HG02678 (cell line): ENCODE data around the gene SNRPB.
A peak's percentile ranks its signal among the peaks of the same experiment; 100 is the strongest.
"Not testable (repeated sequence)": the region's sequence is repeated elsewhere in the genome, so short reads cannot be mapped to it uniquely, and the experiment has no call there.

Experiments
- ATAC-seq: cut with Tn5 transposase; IDR thresholded peaks from one replicate; pipeline ENCODE4 v1.9.1; 2021; ENCODE audit warnings: mild to moderate bottlenecking, moderate library complexity; ENCODE audit not compliant: unreplicated experiment

Gene SNRPB

DNA sequence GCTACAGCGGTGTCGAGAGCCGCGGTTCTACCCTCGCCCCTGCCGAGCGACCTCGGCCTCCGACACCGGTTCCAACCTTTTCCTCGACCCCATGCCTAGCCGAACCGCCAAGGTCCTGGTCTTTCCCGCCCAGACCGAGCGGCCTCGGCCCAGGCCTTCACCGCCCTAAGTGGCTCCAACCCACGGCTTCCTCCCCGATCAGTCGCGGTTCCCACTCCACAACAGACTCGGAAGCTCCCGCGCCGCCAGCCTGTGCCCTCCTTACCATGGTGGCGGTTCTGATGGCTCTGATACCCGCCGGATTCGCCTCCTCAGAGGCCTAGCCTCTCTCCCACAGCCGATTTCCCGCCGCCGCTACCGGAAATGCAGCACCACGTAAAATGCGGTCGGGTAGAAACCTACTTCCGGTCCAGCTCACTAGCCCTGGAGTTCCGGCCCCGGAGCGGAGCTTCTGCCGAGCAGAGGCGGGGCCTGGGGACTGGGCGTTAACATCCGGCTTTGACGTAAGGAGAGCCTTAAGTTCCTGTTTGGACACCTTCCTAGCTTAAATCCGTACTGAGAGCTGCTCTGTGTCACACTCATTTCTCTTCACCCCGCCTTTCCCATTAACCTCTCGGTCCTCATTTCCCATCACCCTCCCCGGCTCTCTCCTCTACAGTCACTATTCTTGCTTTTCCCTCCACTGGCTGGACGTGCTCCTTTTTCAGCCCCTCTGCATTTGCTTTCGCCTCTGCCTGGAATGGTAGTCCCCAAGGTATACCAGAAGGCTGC lies at the start of gene SNRPB:
Gene SNRPB (minus strand): TSS at position 367 of the 771 bp plus-strand sequence. CDS start 99 bp downstream, at position 268.
- peak; percentile 96 for ATAC-seq

DNA sequence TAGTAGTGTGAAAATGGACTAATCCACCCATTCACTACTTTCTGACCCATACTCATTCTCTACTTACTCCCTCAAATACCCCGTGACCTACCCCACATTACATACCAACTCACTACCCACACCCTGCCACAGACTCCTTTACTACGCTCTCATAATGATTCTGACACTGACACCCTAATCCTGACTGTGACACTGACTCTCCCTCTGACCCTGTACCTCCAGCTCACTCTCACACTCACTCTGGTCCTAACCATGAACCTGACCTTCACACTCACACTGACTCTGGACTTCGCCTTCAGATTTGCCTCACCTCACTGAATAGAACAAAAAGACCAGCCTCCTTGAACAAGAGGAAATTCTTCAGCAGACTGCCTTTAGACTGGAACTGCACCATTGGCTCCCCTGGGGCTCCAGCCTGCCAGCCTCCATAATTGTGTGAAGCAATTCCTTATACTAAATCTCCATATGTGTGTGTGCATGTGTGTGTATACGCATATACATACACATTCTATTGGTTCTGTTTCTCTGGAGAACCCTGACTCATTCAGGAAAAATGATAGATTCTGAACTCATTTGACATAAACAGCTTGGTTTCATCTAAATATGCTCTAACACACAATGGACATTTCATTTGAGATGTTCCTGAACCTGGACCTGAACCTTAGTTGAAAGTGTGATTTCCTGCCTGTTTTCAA lies 48.7 kb upstream of the SNRPB start:
- ATAC-seq: no peak

DNA sequence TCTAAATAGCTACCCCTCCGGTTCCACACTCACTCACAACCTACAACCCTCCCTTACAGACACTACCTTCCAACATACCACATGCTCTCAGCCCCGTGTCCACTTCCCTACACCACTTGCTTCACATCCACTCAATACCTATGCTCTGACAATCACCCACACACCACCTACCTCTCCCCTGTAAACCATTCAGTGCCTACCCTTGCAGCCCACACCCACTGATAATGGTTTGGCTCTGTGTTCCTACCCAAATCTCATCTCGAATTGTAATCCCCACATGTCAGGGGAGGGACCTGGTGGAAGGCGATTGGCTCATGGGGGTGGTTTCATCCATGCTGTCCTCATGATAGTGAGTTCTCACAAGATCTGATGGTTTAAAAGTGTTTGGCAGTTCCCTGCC lies 48.0 kb upstream of the SNRPB start:
- ATAC-seq: no peak

DNA sequence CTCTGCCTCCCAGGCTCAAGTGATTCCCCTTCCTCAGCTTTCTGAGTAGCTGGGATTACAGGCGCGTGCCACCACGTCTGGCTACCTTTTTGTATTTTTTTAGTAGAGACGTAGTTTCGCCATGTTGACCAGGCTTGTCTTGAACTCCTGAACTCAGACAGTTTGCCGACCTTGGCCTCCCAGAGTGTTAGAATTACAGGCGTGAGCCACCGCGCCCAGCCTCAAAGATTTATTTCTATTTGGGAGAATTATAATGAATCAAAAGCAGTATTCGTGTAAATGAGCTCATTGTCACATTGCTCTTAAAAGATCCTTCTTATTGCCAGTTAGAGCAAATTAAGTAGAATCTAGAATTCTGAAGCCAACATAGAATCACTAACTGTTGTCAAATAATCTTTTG lies 47.5 kb upstream of the SNRPB start:
- no peak for ATAC-seq

DNA sequence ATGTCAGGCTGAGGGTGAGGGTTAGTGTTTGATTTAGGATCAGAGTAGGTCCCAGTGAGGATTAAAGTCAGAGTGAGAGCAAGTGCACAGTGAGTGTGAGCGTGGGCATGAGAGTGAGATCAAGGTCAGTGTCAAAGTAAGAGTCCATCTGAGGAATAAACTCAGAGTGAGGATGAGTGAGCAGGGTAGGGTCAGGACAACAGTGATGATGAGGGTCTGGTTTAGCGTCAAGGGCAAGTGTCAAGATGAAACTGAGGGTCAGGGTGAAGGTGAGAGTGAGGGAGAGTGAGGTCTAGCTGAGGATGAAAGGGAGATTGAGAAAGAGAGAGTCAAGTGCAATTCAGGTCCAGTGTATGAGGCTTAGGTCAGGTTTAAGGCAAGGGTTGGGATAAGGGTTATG lies 45.8 kb upstream of the SNRPB start:
- ATAC-seq: no peak

DNA sequence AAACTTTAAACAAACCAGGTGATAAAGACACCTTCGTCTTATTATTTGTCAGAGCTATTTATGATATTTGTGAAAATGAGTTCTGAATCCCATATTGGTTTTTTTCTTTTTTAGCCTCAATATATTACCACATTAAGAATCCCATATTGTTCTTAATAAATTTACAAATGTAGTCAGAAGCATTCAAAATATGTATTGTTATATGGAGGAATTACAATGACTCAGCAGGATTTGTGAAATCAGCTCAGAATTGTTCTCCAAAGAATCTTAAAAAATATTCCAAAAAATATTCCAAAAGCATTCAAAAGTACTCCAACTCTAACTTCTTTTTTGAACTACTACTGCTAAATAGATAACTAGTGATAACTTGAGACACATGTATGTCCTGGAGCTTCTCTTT lies 44.6 kb upstream of the SNRPB start:
- no peak for ATAC-seq

DNA sequence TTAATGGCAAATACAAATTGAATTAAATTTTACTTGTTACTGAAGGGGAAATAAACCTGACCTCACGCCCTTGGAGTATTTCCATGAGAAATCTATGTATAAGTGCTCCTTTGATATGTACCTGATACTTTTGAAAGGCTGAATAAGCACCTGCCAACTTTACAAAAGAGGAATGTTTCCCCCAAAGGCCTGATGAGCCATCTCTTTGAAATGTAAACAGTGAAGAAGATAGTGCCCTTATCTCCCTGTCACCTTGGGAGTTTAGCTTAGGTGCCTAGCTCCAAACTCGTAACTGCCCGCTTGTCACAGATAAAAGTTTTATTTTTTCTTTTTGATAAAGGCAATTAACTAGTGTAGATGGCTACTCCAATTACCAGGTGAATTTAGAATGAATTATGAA lies 39.2 kb upstream of the SNRPB start:
- no peak for ATAC-seq

DNA sequence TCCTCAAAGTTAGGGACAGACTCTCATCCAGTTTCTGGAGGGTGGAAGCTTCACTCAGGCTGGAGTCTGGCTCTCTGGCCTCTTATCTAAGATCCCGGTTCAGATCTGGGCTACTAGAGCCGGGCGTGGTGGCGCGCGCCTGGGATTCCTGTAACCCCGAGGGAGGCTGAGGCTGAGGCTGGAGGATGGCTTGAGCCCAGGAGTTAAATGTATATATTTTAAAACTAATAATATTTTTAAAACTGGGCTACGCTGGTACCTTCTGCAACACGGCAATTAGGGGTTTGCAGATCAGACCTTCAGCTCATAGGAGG lies 38.8 kb upstream of the SNRPB start:
- no peak for ATAC-seq

DNA sequence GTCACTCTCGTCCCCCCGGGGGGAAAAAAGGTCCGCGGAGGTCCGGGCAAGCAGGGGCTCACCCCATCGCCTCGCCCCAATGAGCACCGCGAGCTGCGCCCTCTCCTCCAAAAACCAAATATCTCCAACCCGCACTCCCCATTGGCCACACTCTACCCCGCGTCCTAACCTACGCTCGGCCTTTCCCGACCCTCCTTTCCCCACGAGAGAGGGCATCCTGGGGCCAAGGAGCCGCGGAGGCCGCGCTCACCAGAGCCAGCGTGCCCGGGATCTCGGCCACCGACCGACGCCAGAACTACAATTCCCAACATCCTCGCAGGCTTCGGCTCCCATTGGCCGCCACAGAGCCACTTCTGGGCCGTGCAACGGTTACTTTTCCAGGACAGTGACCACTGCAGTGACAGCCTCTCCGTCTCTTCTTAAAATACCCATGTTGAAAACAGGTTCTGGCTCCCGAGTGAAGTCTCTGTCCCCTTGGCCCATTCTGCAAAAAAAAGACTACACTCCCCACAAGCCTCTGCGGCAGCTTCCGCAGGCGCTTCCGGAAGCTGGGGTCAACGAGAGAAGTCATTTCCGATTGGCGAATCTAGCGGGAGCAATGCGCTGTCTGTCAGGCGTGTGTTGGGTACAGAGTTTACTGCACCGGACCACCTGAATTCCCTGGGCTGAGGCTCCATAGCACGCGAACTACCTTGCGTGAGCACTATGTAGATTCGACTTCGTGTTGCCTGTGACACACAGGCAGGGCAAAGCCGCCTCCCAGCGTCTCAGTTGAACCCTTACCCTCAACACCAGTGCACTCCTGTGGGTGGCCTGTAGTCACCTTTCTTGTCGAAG lies 38.3 kb upstream of the SNRPB start, which contains the start of gene ZNF343:
Gene ZNF343 (minus strand): TSS at position 285 of the 837 bp plus-strand sequence. CDS start 15,020 bp downstream, outside the sequence.
- peak; percentile 93 for ATAC-seq

DNA sequence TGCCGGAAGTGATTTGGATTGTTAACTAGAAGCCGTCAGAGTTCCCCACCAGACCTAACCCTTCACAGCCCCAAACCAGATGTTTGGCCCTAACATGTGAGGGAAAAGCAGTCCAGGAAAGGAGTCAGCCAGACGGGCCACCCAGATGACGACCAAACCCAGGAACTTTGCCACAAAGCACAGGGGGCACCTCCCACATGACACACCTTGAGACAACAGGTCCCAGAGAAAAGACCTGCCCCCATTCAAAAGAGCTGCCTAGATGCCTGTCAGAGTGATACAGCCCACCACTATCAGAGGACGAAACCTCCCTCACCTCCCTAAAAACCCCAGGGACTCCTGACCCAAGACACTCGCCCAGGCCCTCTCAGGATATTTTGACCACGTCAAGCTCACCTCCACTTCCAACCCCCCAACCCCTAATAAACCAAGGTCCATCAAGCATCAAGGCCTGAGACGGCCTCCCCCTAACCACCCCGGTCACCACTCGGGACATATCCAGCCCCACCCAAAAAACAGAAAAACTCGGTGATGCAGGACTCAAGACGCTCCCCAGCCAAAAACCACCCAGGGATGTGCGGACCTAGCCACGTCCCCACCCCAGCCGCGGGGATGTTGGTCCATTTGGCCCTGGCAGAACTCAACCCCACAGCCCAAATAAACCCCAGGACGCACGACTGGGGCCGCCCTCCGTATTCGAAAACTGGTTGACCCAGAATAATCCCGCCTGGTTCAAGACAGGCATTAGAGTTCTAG lies 37.5 kb upstream of the SNRPB start:
- ATAC-seq: no peak

DNA sequence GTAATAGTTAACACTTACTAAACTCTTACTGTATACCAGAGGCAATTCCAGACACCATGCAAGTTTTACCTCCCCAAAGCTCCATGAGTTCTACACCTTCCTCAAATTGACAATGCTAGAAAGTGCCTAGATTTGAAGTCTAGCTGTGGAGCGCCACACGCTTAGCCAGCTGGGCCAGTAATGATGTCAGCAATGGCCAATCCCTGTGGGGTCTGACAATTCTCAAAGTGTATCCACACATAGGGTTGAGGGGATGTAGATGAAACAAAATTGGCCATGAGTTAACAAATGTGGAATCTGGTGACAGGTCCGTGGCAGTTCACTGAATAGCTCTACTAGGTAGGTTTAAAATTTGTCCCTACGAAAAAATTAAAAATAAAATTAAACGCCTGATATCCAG lies 36.9 kb upstream of the SNRPB start:
- no peak for ATAC-seq

DNA sequence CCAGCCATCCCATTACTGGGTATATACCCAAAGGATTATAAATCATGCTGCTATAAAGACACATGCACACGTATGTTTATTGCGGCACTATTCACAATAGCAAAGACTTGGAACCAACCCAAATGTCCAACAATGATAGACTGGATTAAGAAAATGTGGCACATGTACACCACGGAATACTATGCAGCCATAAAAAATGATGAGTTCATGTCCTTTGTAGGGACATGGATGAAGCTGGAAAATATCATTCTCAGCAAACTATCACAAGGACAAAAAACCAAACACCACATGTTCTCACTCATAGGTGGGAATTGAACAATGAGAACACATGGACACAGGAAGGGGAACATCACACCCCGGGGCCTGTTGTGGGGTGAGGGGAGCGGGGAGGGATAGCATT lies 35.8 kb upstream of the SNRPB start:
- ATAC-seq: not testable (repeated sequence)

DNA sequence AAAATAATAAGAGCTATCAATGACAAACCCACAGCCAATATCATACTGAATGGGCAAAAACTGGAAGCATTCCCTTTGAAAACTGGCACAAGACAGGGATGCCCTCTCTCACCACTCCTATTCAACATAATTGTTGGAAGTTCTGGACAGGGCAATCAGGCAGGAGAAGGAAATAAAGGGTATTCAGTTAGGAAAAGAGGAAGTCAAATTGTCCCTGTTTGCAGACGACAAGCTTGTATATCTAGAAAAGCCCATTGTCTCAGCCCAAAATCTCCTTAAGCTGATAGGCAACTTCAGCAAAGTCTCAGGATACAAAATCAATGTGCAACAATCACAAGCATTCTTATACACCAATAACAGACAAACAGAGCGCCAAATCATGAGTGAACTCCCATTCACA lies 34.2 kb upstream of the SNRPB start:
- not testable (repeated sequence) for ATAC-seq

DNA sequence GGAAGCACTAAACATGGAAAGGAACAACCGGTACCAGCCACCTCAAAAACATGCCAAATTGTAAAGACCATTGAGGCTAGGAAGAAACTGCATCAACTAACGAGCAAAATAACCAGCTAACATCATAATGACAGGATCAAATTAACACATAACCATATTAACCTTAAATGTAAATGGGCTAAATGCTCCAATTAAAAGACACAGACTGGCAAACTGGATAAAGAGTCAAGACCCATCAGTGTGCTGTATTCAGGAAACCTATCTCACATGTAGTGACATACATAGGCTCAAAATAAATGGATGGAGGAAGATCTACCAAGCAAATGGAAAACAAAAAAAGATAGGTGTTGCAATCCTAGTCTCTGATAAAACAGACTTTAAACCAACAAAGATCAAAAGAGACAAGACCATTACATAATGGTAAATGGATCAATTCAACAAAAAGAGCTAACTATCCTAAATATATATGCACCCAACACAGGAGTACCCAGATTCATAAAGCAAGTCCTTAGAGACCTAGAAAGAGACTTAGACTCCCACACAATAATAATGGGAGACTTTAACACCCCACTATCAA lies 32.3 kb upstream of the SNRPB start:
- not testable (repeated sequence) for ATAC-seq

DNA sequence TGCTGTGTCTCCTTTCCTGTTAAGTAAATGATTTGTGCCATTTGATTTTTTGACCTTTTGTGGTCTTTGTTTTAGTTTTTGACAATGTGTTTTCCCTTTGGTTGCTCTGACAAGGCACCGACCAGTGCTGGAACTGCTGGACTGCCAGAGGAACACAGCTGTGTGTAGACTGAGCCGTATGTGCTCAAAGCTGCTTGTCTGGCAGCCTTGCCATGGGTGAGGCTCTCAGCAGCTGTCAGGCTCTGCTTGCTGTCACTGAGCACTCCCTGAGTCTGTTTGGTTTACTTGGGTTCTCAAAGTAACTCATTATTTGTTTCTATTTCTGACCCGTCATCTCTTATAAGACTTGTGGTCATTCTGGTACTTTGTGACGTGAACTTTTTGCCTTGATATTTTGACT lies 15.1 kb upstream of the SNRPB start:
- no peak for ATAC-seq

DNA sequence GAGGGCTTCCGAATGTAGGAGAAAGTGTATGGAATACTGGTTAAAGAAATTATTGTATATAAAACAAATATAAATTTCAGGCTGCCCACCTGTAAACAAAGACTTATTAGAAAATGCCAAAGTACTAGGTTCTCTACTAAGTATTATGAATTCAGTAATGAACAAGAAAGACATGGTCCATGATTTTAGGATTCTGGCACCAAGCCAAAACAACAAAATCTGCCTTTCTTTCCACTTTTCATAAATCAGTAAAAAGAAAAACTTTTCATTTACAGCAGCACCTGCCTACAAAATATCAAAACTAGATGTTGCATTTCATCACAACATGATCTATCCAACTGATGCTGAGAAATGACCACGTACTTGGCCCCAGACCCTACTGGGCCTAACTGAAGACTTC lies 14.5 kb upstream of the SNRPB start:
- ATAC-seq: no peak

DNA sequence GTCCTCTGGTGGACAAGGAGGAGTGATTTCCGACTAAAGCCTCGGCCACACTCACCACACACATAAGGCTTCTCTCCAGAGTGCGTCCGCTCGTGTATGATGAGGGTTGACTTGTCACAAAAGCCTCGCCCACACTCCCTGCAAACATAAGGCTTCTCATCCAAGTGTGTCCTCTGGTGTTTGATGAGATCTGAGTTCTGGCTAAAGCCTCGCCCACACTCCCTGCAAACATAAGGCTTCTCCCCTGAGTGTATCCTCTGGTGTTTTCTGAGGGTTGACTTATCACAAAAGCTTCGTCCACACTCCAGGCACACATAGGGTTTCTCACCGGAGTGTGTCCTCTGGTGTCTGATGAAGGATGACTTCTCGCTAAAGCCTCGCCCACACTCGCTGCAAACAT lies 12.9 kb upstream of the SNRPB start:
- ATAC-seq: no peak

DNA sequence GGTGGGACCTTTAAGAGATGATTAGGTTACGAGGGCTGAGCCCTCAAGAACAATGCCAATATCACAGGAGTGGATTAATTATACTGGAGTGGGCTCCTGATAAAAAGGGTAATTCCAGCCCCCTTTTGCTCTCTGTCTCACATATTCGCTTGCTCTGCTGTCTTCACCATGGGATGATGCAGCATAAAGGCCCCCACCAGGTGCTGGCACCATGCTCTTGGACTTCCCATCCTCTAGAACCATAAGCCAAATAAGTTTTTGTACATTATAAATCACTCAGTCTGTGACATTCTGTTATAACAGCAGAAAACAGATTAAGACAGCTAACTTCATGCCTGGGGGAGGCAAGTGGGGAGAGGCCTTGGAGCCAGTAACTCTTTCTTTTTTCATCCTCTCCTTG lies 9.8 kb upstream of the SNRPB start:
- no peak for ATAC-seq

DNA sequence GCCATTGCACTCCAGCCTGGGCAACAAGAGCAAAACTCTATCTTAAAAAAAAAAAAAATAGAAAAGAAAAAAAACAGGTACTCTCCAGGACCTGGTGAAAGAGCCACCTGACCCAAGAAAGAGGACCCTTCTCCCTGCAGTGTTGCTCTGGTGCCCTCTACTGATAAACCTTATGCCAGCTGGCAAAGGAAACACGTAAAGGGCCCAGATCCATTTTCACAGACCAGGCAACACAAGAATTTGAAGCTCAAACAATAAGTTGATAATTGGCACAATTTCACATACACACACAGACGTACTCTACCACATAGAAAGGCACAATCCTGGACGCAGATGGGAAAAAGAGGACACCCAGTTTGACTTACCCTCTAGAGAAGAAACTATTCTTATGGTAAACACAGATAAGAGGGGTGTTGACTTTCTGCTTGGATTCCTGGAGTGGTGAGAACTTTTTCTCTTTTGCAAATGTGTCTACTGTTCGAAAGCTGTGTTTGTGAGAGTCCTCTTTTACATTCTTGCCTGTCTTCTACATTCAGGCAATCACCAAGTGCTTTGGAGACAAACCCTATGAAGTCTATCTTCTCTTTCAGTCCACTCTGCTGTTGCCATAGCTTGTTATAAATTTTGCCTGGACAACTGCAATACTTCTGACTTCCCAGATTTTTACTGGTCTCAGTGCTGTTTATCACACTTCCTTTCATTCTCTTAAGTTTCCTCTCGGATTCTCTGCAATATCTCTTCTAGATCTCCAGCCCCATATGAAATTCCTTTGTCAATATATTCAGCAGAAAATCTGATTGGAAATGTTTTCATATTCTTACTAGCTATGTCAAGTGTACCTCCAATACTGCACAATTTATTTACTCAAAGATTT lies 6.4 kb upstream of the SNRPB start:
- ATAC-seq: no peak
